CD4-positive, alpha-beta T cell (primary cell): Measurements from ENCODE around the gene BET1. TPM values are rescaled to one million over a fixed set of nuclear protein-coding genes. Genes with fewer than 3 reads are reported as not detected.

Source experiments
- ATAC-seq: fragments of 200-7000 bp; cut with Tn5 transposase; one replicate; pipeline ENCODE4 v1.10.0; 2022; ENCODE audit warnings: mild to moderate bottlenecking; ENCODE audit not compliant: poor library complexity
- CTCF ChIA-PET: fragments of 350-600 bp; sonication (Branson Sonifier 250); formaldehyde crosslinking; loops from one replicate; lab custom pipeline; 2021; ENCODE audit warnings: antibody characterized with exemption, inconsistent platforms; lab: Charles Lee
- POLR2A ChIA-PET: fragments of 350-600 bp; sonication (Branson Sonifier 250); formaldehyde crosslinking; loops from one replicate; lab custom pipeline; 2021; ENCODE audit warnings: antibody characterized with exemption, inconsistent platforms; lab: Charles Lee
- DNase-seq, 14 experiments: peaks; one replicate each; pipeline ENCODE4 v3.0.0-alpha.2; 2013 to 2020; ENCODE audit warnings: mixed read lengths in 2 of 14
- H3K27ac ChIP-seq, 2 donors: one replicate each; pipeline versions ENCODE4 v1.5.1 to v1.7.0; 2013; ENCODE audit warnings: low read length in 2 of 2, low read depth in 1 of 2, mild to moderate bottlenecking in 1 of 2
- H3K27me3 ChIP-seq, 2 experiments: 1 replicate in 1 of 2; 2 replicates in 1 of 2; pipeline versions ENCODE4 v1.6.1 to v1.7.0; 2013; ENCODE audit warnings: low read length in 2 of 2, control low read depth in 1 of 2, mild to moderate bottlenecking in 1 of 2, moderate library complexity in 1 of 2; ENCODE audit not compliant: insufficient read depth in 2 of 2, control insufficient read depth in 1 of 2
- H3K36me3 ChIP-seq: one replicate; pipeline ENCODE4 v1.6.1; 2013; ENCODE audit warnings: low read length, control low read depth; ENCODE audit not compliant: insufficient read depth
- H3K4me1 ChIP-seq: one replicate; pipeline ENCODE4 v1.6.1; 2013; ENCODE audit warnings: low read length, control low read depth; ENCODE audit not compliant: insufficient read depth
- H3K4me3 ChIP-seq: one replicate; pipeline ENCODE4 v1.5.1; 2013; ENCODE audit warnings: mild to moderate bottlenecking, low read length, moderate library complexity
- H3K9me3 ChIP-seq, 2 experiments: 1 replicate in 1 of 2; 2 replicates in 1 of 2; pipeline versions ENCODE4 v1.6.1 to v1.7.0; 2013; ENCODE audit warnings: low read length in 2 of 2, mild to moderate bottlenecking in 2 of 2, control low read depth in 1 of 2, moderate library complexity in 1 of 2; ENCODE audit not compliant: control insufficient read depth in 1 of 2, insufficient read depth in 1 of 2
- H3K27ac Mint-ChIP-seq: one replicate; pipeline ENCODE4 v1.8.0; 2020; ENCODE audit warnings: mixed read lengths
- H3K27me3 Mint-ChIP-seq: one replicate; pipeline ENCODE4 v1.8.0; 2021; ENCODE audit warnings: mixed read lengths
- H3K36me3 Mint-ChIP-seq: one replicate; pipeline ENCODE4 v1.8.0; 2021; ENCODE audit warnings: low read depth, mixed read lengths
- H3K4me1 Mint-ChIP-seq: one replicate; pipeline ENCODE4 v1.8.0; 2021; ENCODE audit warnings: low read depth, mixed read lengths
- H3K4me3 Mint-ChIP-seq: one replicate; pipeline ENCODE4 v1.8.0; 2020; ENCODE audit warnings: mild to moderate bottlenecking, mixed read lengths
- H3K9me3 Mint-ChIP-seq: one replicate; pipeline ENCODE4 v1.8.0; 2020; ENCODE audit warnings: mixed read lengths
- intact Hi-C, 2 experiments: fragments of 100-400 bp; cut with DNase I in 1 of 2; cut with micrococcal nuclease in 1 of 2; formaldehyde crosslinking; loops; one replicate each; pipeline versions ENCODE4 v1.15.1 to v1.9.0; 2023 to 2025; cut with DNase I, micrococcal nuclease
- total RNA-seq, 174 experiments: library from RNA in 2 of 174; stranded (reverse) in 2 of 174; gene quantifications; one replicate each; pipeline ENCODE4 v1.2.3 and lab custom pipeline; 2021 to 2026
- TF ChIP-seq, protein P1 (sequence below): fragments of 200-600 bp; IDR thresholded peaks from one replicate; pipeline ENCODE4 v1.8.0; 2022; ENCODE audit warnings: antibody characterized with exemption, mild to moderate bottlenecking

BET1 gene
- total RNA-seq, 2 experiments from 2014 or later, result 7.4 to 9.5 TPM

GRCh38 chr7:93964262-93964661 is 39.9 kb downstream of the BET1 start:
- POLR2A ChIA-PET, result no interaction called here
- CTCF ChIA-PET, result no interaction called here
- no peaks in the 10 kb centered on the region for H3K27me3 Mint-ChIP-seq
- H3K4me1 Mint-ChIP-seq, result no peaks in the 10 kb centered on the region
- TF ChIP-seq, protein P1, sequence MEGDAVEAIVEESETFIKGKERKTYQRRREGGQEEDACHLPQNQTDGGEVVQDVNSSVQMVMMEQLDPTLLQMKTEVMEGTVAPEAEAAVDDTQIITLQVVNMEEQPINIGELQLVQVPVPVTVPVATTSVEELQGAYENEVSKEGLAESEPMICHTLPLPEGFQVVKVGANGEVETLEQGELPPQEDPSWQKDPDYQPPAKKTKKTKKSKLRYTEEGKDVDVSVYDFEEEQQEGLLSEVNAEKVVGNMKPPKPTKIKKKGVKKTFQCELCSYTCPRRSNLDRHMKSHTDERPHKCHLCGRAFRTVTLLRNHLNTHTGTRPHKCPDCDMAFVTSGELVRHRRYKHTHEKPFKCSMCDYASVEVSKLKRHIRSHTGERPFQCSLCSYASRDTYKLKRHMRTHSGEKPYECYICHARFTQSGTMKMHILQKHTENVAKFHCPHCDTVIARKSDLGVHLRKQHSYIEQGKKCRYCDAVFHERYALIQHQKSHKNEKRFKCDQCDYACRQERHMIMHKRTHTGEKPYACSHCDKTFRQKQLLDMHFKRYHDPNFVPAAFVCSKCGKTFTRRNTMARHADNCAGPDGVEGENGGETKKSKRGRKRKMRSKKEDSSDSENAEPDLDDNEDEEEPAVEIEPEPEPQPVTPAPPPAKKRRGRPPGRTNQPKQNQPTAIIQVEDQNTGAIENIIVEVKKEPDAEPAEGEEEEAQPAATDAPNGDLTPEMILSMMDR, result no peak
- Histone ChIP-seq H3K9me3 (no peaks in the 10 kb centered on the region), H3K36me3 (no peaks in the 10 kb centered on the region), H3K4me3 (no peak overlapping the region), H3K27ac (no peak overlapping the region), H3K4me1 (no peaks in the 10 kb centered on the region), H3K27me3 (no peaks in the 10 kb centered on the region)
- ATAC-seq, result no peak
- no peaks in the 10 kb centered on the region for H3K36me3 Mint-ChIP-seq
- no peak for DNase-seq
- H3K9me3 Mint-ChIP-seq, result no peaks in the 10 kb centered on the region
- H3K4me3 Mint-ChIP-seq, result no peak overlapping the region
- H3K27ac Mint-ChIP-seq, result no peak overlapping the region
- intact Hi-C loops, result no loop called here

- Mint-ChIP-seq H3K9me3 (no peaks in the 10 kb centered on the region), H3K27ac (no peak overlapping the region), H3K27me3 (no peaks in the 10 kb centered on the region), H3K4me3 (no peak overlapping the region), H3K4me1 (no peaks in the 10 kb centered on the region), H3K36me3 (no peaks in the 10 kb centered on the region)
- POLR2A ChIA-PET, result no interaction called here
- Histone ChIP-seq H3K27ac (no peak overlapping the region), H3K27me3 (no peaks in the 10 kb centered on the region), H3K4me1 (no peaks in the 10 kb centered on the region), H3K4me3 (no peak overlapping the region), H3K9me3 (no peaks in the 10 kb centered on the region), H3K36me3 (no peaks in the 10 kb centered on the region)
- DNase-seq, result no peak
- CTCF ChIA-PET, result no interaction called here
- no peak for ATAC-seq
- TF ChIP-seq, protein P1, result no peak
- intact Hi-C loops, result no loop called here
These were observed 43.2 kb downstream of the BET1 start for GRCh38 chr7:93960986-93961385.

DNA sequence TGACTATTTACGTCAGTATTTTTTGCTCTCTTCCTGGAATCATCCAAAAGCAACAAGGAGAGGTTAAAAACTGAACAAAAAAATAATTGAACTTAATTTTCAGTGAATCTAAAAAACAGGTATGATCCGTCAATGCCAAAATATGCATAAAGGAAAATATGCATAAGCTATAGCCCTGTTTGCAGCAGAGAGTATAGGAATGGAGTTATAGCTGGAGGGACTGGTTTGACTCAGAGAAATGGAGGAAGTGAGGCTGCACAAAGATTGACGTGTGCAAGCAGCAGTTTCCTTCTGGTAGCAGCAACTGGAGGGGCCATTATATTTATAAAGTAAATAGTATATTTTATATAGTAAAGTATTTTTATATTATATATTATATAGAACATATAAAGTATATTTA is 45.5 kb downstream of the BET1 start:
- Mint-ChIP-seq H3K4me1 (no peaks in the 10 kb centered on the region), H3K27me3 (no peaks in the 10 kb centered on the region), H3K36me3 (no peaks in the 10 kb centered on the region), H3K27ac (no peak overlapping the region), H3K9me3 (no peaks in the 10 kb centered on the region), H3K4me3 (no peak overlapping the region)
- POLR2A ChIA-PET, result no interaction called here
- intact Hi-C loops, result no loop called here
- H3K4me1 ChIP-seq, result no peaks in the 10 kb centered on the region
- ATAC-seq (no peak), DNase-seq (no peak)
- H3K4me3 ChIP-seq, result no peak overlapping the region
- no peaks in the 10 kb centered on the region for H3K27me3 ChIP-seq
- no peaks in the 10 kb centered on the region for H3K36me3 ChIP-seq
- CTCF ChIA-PET, result no interaction called here
- TF ChIP-seq, protein P1, result no peak
- H3K27ac ChIP-seq, result no peak overlapping the region
- no peaks in the 10 kb centered on the region for H3K9me3 ChIP-seq
